HEK293 (cell line): ENCODE measurements around the gene PACRG.

ENCODE experiments used
- CTCF ChIA-PET: fragments of 350-600 bp; formaldehyde crosslinking; extraction: SDS; loops from one replicate; lab custom pipeline; 2021; ENCODE audit warnings: antibody characterized with exemption; lab: Yijun Ruan, JAX
- POLR2A ChIA-PET: fragments of 300-600 bp; formaldehyde crosslinking; extraction: SDS; loops from one replicate; lab custom pipeline; 2020; ENCODE audit warnings: antibody characterized with exemption, inconsistent platforms; lab: Yijun Ruan, JAX
- H3K27ac ChIP-seq: fragments of 200-500 bp; sonication (Bioruptor generic); 2 replicates; pipeline ENCODE4 v1.5.1; 2014; ENCODE audit warnings: low read depth, low read length, control low read depth, inconsistent platforms; ENCODE audit errors: extremely low read depth
- H3K36me3 ChIP-seq, 2 experiments: fragments of 200-500 bp in 1 of 2; sonication (Bioruptor generic) in 1 of 2; 1 replicate in 1 of 2; 2 replicates in 1 of 2; pipeline ENCODE4 v1.5.1; 2014 to 2017; ENCODE audit warnings: inconsistent platforms in 2 of 2, low read length in 2 of 2; ENCODE audit not compliant: control insufficient read depth in 2 of 2, insufficient read depth in 1 of 2
- H3K4me1 ChIP-seq: fragments of 200-500 bp; sonication (Bioruptor generic); 2 replicates; pipeline ENCODE4 v1.5.1; 2014; ENCODE audit warnings: mild to moderate bottlenecking, low read length, inconsistent platforms; ENCODE audit not compliant: control insufficient read depth, insufficient read depth
- H3K4me3 ChIP-seq: 2 replicates; pipeline ENCODE4 v1.5.1; 2011; ENCODE audit warnings: low read depth, mild to moderate bottlenecking, control low read depth, low read length, moderate library complexity
- H3K9me3 ChIP-seq: fragments of 200-500 bp; sonication (Bioruptor generic); 2 replicates; pipeline ENCODE4 v1.5.1; 2014; ENCODE audit warnings: low read depth, low read length, inconsistent platforms; ENCODE audit not compliant: control insufficient read depth, insufficient read depth
- FEZF1 ChIP-seq: fragments of 450-650 bp; formaldehyde crosslinking; IDR thresholded peaks from 2 replicates; pipeline ENCODE4 v1.5.1; 2016; ENCODE audit warnings: missing biosample characterization, missing genetic modification characterization
- HIC1 ChIP-seq: fragments of 450-650 bp; formaldehyde crosslinking; IDR thresholded peaks from 2 replicates; pipeline ENCODE4 v1.5.1; 2016; ENCODE audit warnings: missing biosample characterization, missing genetic modification characterization
- SCRT2 ChIP-seq: fragments of 450-650 bp; formaldehyde crosslinking; IDR thresholded peaks from 2 replicates; pipeline ENCODE4 v1.5.1; 2016; ENCODE audit warnings: missing biosample characterization, missing genetic modification characterization
- SP2 ChIP-seq: fragments of 450-650 bp; formaldehyde crosslinking; IDR thresholded peaks from 2 replicates; pipeline ENCODE4 v1.5.1; 2016; ENCODE audit warnings: missing biosample characterization, missing genetic modification characterization
- SP7 ChIP-seq: fragments of 450-650 bp; formaldehyde crosslinking; IDR thresholded peaks from 2 replicates; pipeline ENCODE4 v1.5.1; 2016; ENCODE audit warnings: missing biosample characterization, missing genetic modification characterization
- ZBTB20 ChIP-seq: fragments of 450-650 bp; formaldehyde crosslinking; IDR thresholded peaks from 2 replicates; pipeline ENCODE4 v1.5.1; 2016; ENCODE audit warnings: missing biosample characterization, missing genetic modification characterization
- ZBTB44 ChIP-seq: fragments of 450-650 bp; IDR thresholded peaks from 2 replicates; pipeline ENCODE4 v1.5.1; 2018; ENCODE audit warnings: missing biosample characterization, mild to moderate bottlenecking, missing genetic modification characterization
- ZBTB49 ChIP-seq: fragments of 450-650 bp; formaldehyde crosslinking; IDR thresholded peaks from 2 replicates; pipeline ENCODE4 v1.5.1; 2016; ENCODE audit warnings: missing biosample characterization, missing genetic modification characterization, low read depth
- ZFP41 ChIP-seq: fragments of 450-650 bp; formaldehyde crosslinking; IDR thresholded peaks from 2 replicates; pipeline ENCODE4 v1.5.1; 2016; ENCODE audit warnings: missing biosample characterization, missing genetic modification characterization, borderline replicate concordance
- ZNF155 ChIP-seq: fragments of 450-650 bp; formaldehyde crosslinking; IDR thresholded peaks from 2 replicates; pipeline ENCODE4 v1.5.1; 2016; ENCODE audit warnings: missing biosample characterization, missing genetic modification characterization
- ZNF214 ChIP-seq: fragments of 450-650 bp; formaldehyde crosslinking; IDR thresholded peaks from 2 replicates; pipeline ENCODE4 v1.5.1; 2017; ENCODE audit warnings: missing biosample characterization, mild to moderate bottlenecking, missing genetic modification characterization, borderline replicate concordance
- ZNF362 ChIP-seq: fragments of 450-650 bp; formaldehyde crosslinking; IDR thresholded peaks from 2 replicates; pipeline ENCODE4 v1.5.1; 2016; ENCODE audit warnings: missing biosample characterization, missing genetic modification characterization
- ZNF514 ChIP-seq: fragments of 450-650 bp; formaldehyde crosslinking; IDR thresholded peaks from 2 replicates; pipeline ENCODE4 v1.5.1; 2016; ENCODE audit warnings: missing biosample characterization, missing genetic modification characterization
- ZNF530 ChIP-seq: fragments of 450-650 bp; formaldehyde crosslinking; IDR thresholded peaks from 2 replicates; pipeline ENCODE4 v1.5.1; 2016; ENCODE audit warnings: low read depth, missing biosample characterization, missing genetic modification characterization
- ZNF558 ChIP-seq: fragments of 450-650 bp; formaldehyde crosslinking; IDR thresholded peaks from 2 replicates; pipeline ENCODE4 v1.5.1; 2016; ENCODE audit warnings: missing biosample characterization, missing genetic modification characterization
- ZNF585B ChIP-seq: fragments of 450-650 bp; formaldehyde crosslinking; IDR thresholded peaks from 2 replicates; pipeline ENCODE4 v1.5.1; 2016; ENCODE audit warnings: missing biosample characterization, missing genetic modification characterization
- ZNF624 ChIP-seq: fragments of 450-650 bp; formaldehyde crosslinking; IDR thresholded peaks from 2 replicates; pipeline ENCODE4 v1.5.1; 2017; ENCODE audit warnings: missing biosample characterization, missing genetic modification characterization
- ZNF626 ChIP-seq: fragments of 450-650 bp; sonication (Bioruptor Pico); formaldehyde crosslinking; IDR thresholded peaks from 2 replicates; pipeline ENCODE4 v1.5.1; 2018; ENCODE audit warnings: missing biosample characterization, missing genetic modification characterization, inconsistent platforms
- ZNF664 ChIP-seq: fragments of 450-650 bp; formaldehyde crosslinking; IDR thresholded peaks from 2 replicates; pipeline ENCODE4 v1.5.1; 2016; ENCODE audit warnings: missing biosample characterization, missing genetic modification characterization

PACRG gene

GRCh38 chr6:162736961-162737360, 9.2 kb downstream of the PACRG start (continued):
- TF ChIP-seq ZNF214 (tag by site-specific recombination): no peak

GRCh38 chr6:162750776-162751175, 23.0 kb downstream of the PACRG start:
- Histone ChIP-seq H3K27ac (no peak overlapping the region), H3K4me3 (no peak overlapping the region), H3K9me3 (no peaks in the 10 kb centered on the region), H3K36me3 (no peaks in the 10 kb centered on the region), H3K4me1 (no peaks in the 10 kb centered on the region)
- CTCF ChIA-PET: no interaction called here
- TF ChIP-seq ZNF626 (tag by site-specific recombination): no peak
- no peak for TF ChIP-seq ZNF155 (tag by site-specific recombination)
- TF ChIP-seq ZNF514 (tag by site-specific recombination): no peak
- no peak for TF ChIP-seq ZNF558 (tag by site-specific recombination)
- TF ChIP-seq ZFP41 (tag by site-specific recombination): no peak
- POLR2A ChIA-PET: no interaction called here

- Histone ChIP-seq H3K27ac (no peak overlapping the region), H3K9me3 (no peaks in the 10 kb centered on the region), H3K4me1 (no peaks in the 10 kb centered on the region), H3K36me3 (no peaks in the 10 kb centered on the region), H3K4me3 (no peak overlapping the region)
- TF ChIP-seq SP2 (tag by site-specific recombination) (no peak), ZNF362 (tag by site-specific recombination) (no peak), ZBTB49 (no peak), ZBTB20 (tag by site-specific recombination) (no peak), SP7 (tag by site-specific recombination) (no peak), ZNF585B (tag by site-specific recombination) (no peak), ZNF664 (tag by site-specific recombination) (no peak), ZBTB44 (tag by site-specific recombination) (no peak), FEZF1 (tag by site-specific recombination) (no peak), ZNF624 (no peak), HIC1 (tag by site-specific recombination) (no peak), SCRT2 (tag by site-specific recombination) (no peak), ZNF530 (no peak)
- ChIA-PET POLR2A (no interaction called here), CTCF (no interaction called here)
Observed at GRCh38 chr6:162751211-162751859, 23.6 kb downstream of the PACRG start.
